Measurements from ENCODE around the gene RMP24.

The RMP24 gene

GRCh38 chr18:35972197-35973000 is at the start of gene RMP24:
Gene RMP24 (plus strand): TSS chr18:35972679.
- H3K9me3 ChIP-seq (ENCODE audit: insufficient read depth, low read depth, low read length) = no peaks in the 10 kb centered on the region
- H3K27me3 ChIP-seq (ENCODE audit: insufficient read depth, low read length) = no peaks in the 10 kb centered on the region
- H3K4me3 ChIP-seq (ENCODE audit: low read length) = peak within 1 kb of the TSS; percentile 100
- peak within 1 kb of the TSS; percentile 93 for H3K9ac ChIP-seq (ENCODE audit: low read depth, low read length)
- peak within 1 kb of the TSS; percentile 28 for H3K27ac ChIP-seq (ENCODE audit: low read length)
- H3K4me1 ChIP-seq (ENCODE audit: insufficient read depth, low read length) = no peaks in the 10 kb centered on the region
- peaks cover 38% of the 10 kb centered on the region for H3K36me3 ChIP-seq (ENCODE audit: insufficient read depth, low read depth, low read length)

- H3K9me3 ChIP-seq (ENCODE audit: insufficient read depth, low read depth, low read length) = no peaks in the 10 kb centered on the region; the same call in 1 of the 2 replicates
- H3K27ac ChIP-seq (ENCODE audit: low read length) = no peak overlapping the region
- H3K4me1 ChIP-seq (ENCODE audit: insufficient read depth, low read length) = peaks cover 15% of the 10 kb centered on the region; the same call in 1 of the 2 replicates
- no peaks in the 10 kb centered on the region for H3K27me3 ChIP-seq (ENCODE audit: insufficient read depth, low read length)
- no peak overlapping the region for H3K9ac ChIP-seq (ENCODE audit: low read depth, low read length)
- peaks cover 6% of the 10 kb centered on the region for H3K36me3 ChIP-seq (ENCODE audit: insufficient read depth, low read depth, low read length)
- no peak overlapping the region for H3K4me3 ChIP-seq (ENCODE audit: low read length)
Measured at GRCh38 chr18:35923939-35924684, 48.4 kb upstream of the RMP24 start.

- no peaks in the 10 kb centered on the region for H3K27me3 ChIP-seq (ENCODE audit: insufficient read depth, low read length)
- H3K36me3 ChIP-seq (ENCODE audit: insufficient read depth, low read depth, low read length) = peaks cover 10% of the 10 kb centered on the region
Measured at GRCh38 chr18:35926884-35927283, 45.6 kb upstream of the RMP24 start.

GRCh38 chr18:35927430-35927829 is 45.0 kb upstream of the RMP24 start:
- Histone ChIP-seq H3K27me3 (ENCODE audit: insufficient read depth, low read length) (no peaks in the 10 kb centered on the region), H3K4me3 (ENCODE audit: low read length) (no peak overlapping the region), H3K27ac (ENCODE audit: low read length) (no peak overlapping the region), H3K36me3 (ENCODE audit: insufficient read depth, low read depth, low read length) (peaks cover 6% of the 10 kb centered on the region), H3K9me3 (ENCODE audit: insufficient read depth, low read depth, low read length) (no peaks in the 10 kb centered on the region; the same call in 1 of the 2 replicates), H3K4me1 (ENCODE audit: insufficient read depth, low read length) (peaks cover 15% of the 10 kb centered on the region; the same call in 1 of the 2 replicates), H3K9ac (ENCODE audit: low read depth, low read length) (no peak overlapping the region)

More at GRCh38 chr18:35926884-35927283, 45.6 kb upstream of the RMP24 start:
- Histone ChIP-seq H3K9me3 (ENCODE audit: insufficient read depth, low read depth, low read length) (no peaks in the 10 kb centered on the region; the same call in 1 of the 2 replicates), H3K4me3 (ENCODE audit: low read length) (no peak overlapping the region), H3K27ac (ENCODE audit: low read length) (no peak overlapping the region), H3K9ac (ENCODE audit: low read depth, low read length) (no peak overlapping the region), H3K4me1 (ENCODE audit: insufficient read depth, low read length) (peaks cover 15% of the 10 kb centered on the region; the same call in 1 of the 2 replicates)

- H3K9ac ChIP-seq (ENCODE audit: low read depth, low read length) = no peak overlapping the region
- no peak overlapping the region for H3K4me3 ChIP-seq (ENCODE audit: low read length)
- H3K27me3 ChIP-seq (ENCODE audit: insufficient read depth, low read length) = no peaks in the 10 kb centered on the region
- H3K27ac ChIP-seq (ENCODE audit: low read length) = no peak overlapping the region
- 0 out of 2 replicates have a peak, but pooled peaks cover 1% of the 10 kb centered on the region for H3K4me1 ChIP-seq (ENCODE audit: insufficient read depth, low read length)
- no peaks in the 10 kb centered on the region; the same call in 1 of the 2 replicates for H3K9me3 ChIP-seq (ENCODE audit: insufficient read depth, low read depth, low read length)
- H3K36me3 ChIP-seq (ENCODE audit: insufficient read depth, low read depth, low read length) = peaks cover 33% of the 10 kb centered on the region
Measured at GRCh38 chr18:35933982-35934381, 38.5 kb upstream of the RMP24 start.

GRCh38 chr18:35934891-35935290 is 37.6 kb upstream of the RMP24 start:
- no peaks in the 10 kb centered on the region; the same call in 1 of the 2 replicates for H3K9me3 ChIP-seq (ENCODE audit: insufficient read depth, low read depth, low read length)
- H3K27me3 ChIP-seq (ENCODE audit: insufficient read depth, low read length) = no peaks in the 10 kb centered on the region
- H3K27ac ChIP-seq (ENCODE audit: low read length) = no peak overlapping the region
- H3K36me3 ChIP-seq (ENCODE audit: insufficient read depth, low read depth, low read length) = peaks cover 33% of the 10 kb centered on the region
- 0 out of 2 replicates have a peak, but pooled peaks cover 9% of the 10 kb centered on the region for H3K4me1 ChIP-seq (ENCODE audit: insufficient read depth, low read length)
- H3K4me3 ChIP-seq (ENCODE audit: low read length) = no peak overlapping the region
- no peak overlapping the region for H3K9ac ChIP-seq (ENCODE audit: low read depth, low read length)

GRCh38 chr18:35935805-35936204 is 36.7 kb upstream of the RMP24 start:
- Histone ChIP-seq H3K27me3 (ENCODE audit: insufficient read depth, low read length) (no peaks in the 10 kb centered on the region), H3K4me3 (ENCODE audit: low read length) (no peak overlapping the region), H3K36me3 (ENCODE audit: insufficient read depth, low read depth, low read length) (peaks cover 29% of the 10 kb centered on the region), H3K9me3 (ENCODE audit: insufficient read depth, low read depth, low read length) (no peaks in the 10 kb centered on the region; the same call in 1 of the 2 replicates), H3K27ac (ENCODE audit: low read length) (no peak overlapping the region), H3K4me1 (ENCODE audit: insufficient read depth, low read length) (0 out of 2 replicates have a peak, but pooled peaks cover 9% of the 10 kb centered on the region), H3K9ac (ENCODE audit: low read depth, low read length) (no peak overlapping the region)

GRCh38 chr18:35936951-35937350 is 35.5 kb upstream of the RMP24 start:
- H3K9ac ChIP-seq (ENCODE audit: low read depth, low read length) = no peak overlapping the region
- no peaks in the 10 kb centered on the region for H3K27me3 ChIP-seq (ENCODE audit: insufficient read depth, low read length)
- no peak overlapping the region for H3K4me3 ChIP-seq (ENCODE audit: low read length)
- no peaks in the 10 kb centered on the region; the same call in 1 of the 2 replicates for H3K9me3 ChIP-seq (ENCODE audit: insufficient read depth, low read depth, low read length)
- 0 out of 2 replicates have a peak, but pooled peaks cover 9% of the 10 kb centered on the region for H3K4me1 ChIP-seq (ENCODE audit: insufficient read depth, low read length)
- H3K36me3 ChIP-seq (ENCODE audit: insufficient read depth, low read depth, low read length) = peaks cover 29% of the 10 kb centered on the region
- H3K27ac ChIP-seq (ENCODE audit: low read length) = no peak overlapping the region

- Histone ChIP-seq H3K4me1 (ENCODE audit: insufficient read depth, low read length) (0 out of 2 replicates have a peak, but pooled peaks cover 9% of the 10 kb centered on the region), H3K27ac (ENCODE audit: low read length) (no peak overlapping the region), H3K36me3 (ENCODE audit: insufficient read depth, low read depth, low read length) (peaks cover 33% of the 10 kb centered on the region), H3K27me3 (ENCODE audit: insufficient read depth, low read length) (no peaks in the 10 kb centered on the region), H3K9ac (ENCODE audit: low read depth, low read length) (no peak overlapping the region), H3K4me3 (ENCODE audit: low read length) (no peak overlapping the region), H3K9me3 (ENCODE audit: insufficient read depth, low read depth, low read length) (no peaks in the 10 kb centered on the region; the same call in 1 of the 2 replicates)
Measured at GRCh38 chr18:35938158-35938557, 34.3 kb upstream of the RMP24 start.

- no peaks in the 10 kb centered on the region; the same call in 1 of the 2 replicates for H3K9me3 ChIP-seq (ENCODE audit: insufficient read depth, low read depth, low read length)
- 0 out of 2 replicates have a peak, but pooled peaks cover 9% of the 10 kb centered on the region for H3K4me1 ChIP-seq (ENCODE audit: insufficient read depth, low read length)
- no peak overlapping the region for H3K4me3 ChIP-seq (ENCODE audit: low read length)
- no peaks in the 10 kb centered on the region for H3K27me3 ChIP-seq (ENCODE audit: insufficient read depth, low read length)
- H3K27ac ChIP-seq (ENCODE audit: low read length) = no peak overlapping the region
- no peak overlapping the region for H3K9ac ChIP-seq (ENCODE audit: low read depth, low read length)
- peaks cover 37% of the 10 kb centered on the region for H3K36me3 ChIP-seq (ENCODE audit: insufficient read depth, low read depth, low read length)
Measured at GRCh38 chr18:35938562-35938961, 33.9 kb upstream of the RMP24 start.

- 0 out of 2 replicates have a peak, but pooled peaks cover 9% of the 10 kb centered on the region for H3K4me1 ChIP-seq (ENCODE audit: insufficient read depth, low read length)
- no peak overlapping the region for H3K27ac ChIP-seq (ENCODE audit: low read length)
Measured at GRCh38 chr18:35939138-35939537, 33.3 kb upstream of the RMP24 start.

More at GRCh38 chr18:35939138-35939537, 33.3 kb upstream of the RMP24 start:
- Histone ChIP-seq H3K9me3 (ENCODE audit: insufficient read depth, low read depth, low read length) (no peaks in the 10 kb centered on the region; the same call in 1 of the 2 replicates), H3K4me3 (ENCODE audit: low read length) (no peak overlapping the region), H3K9ac (ENCODE audit: low read depth, low read length) (no peak overlapping the region), H3K27me3 (ENCODE audit: insufficient read depth, low read length) (no peaks in the 10 kb centered on the region), H3K36me3 (ENCODE audit: insufficient read depth, low read depth, low read length) (peaks cover 38% of the 10 kb centered on the region)
